Transverse colon (tissue), 3 donors: ENCODE data around the gene DIP2A.

Experiments used
- CTCF ChIP-seq, 5 experiments: fragments of 200-600 bp in 3 of 5; fragments of 450-650 bp in 2 of 5; sonication (generic) in 3 of 5; IDR thresholded peaks; 1 replicate in 2 of 5; 2 replicates in 3 of 5; pipeline ENCODE4 v1.5.1; 2016 to 2017; ENCODE audit warnings: antibody characterized with exemption in 5 of 5, inconsistent platforms in 3 of 5, mild to moderate bottlenecking in 2 of 5, moderate library complexity in 1 of 5
- POLR2A ChIP-seq: fragments of 450-650 bp; IDR thresholded peaks from one replicate; pipeline ENCODE4 v1.6.1; 2016; ENCODE audit warnings: antibody characterized with exemption, mild to moderate bottlenecking, moderate library complexity

GRCh38 chr21:46610018-46610701 lies 151.5 kb downstream of the DIP2A start:
- TF ChIP-seq POLR2A = no peak
- no peak for TF ChIP-seq CTCF (IDR thresholded peaks at IDR 0.05)
